HTR-8/SVneo (cell line): ENCODE results near the gene RETSAT.
"Not testable (repeated sequence)": the region's sequence is repeated elsewhere in the genome, so short reads cannot be mapped to it uniquely, and the experiment has no call there.

ENCODE experiments used
- DNase-seq: peaks from one replicate; pipeline ENCODE4 v3.0.0; 2011; ENCODE audit warnings: low spot score, mixed read lengths; ENCODE audit not compliant: insufficient read length
- FAIRE-seq: peaks from 2 replicates; lab custom pipeline; 2011; peaks lifted over from hg19 to GRCh38; lab: Jason Lieb, UNC

RETSAT gene

DNA sequence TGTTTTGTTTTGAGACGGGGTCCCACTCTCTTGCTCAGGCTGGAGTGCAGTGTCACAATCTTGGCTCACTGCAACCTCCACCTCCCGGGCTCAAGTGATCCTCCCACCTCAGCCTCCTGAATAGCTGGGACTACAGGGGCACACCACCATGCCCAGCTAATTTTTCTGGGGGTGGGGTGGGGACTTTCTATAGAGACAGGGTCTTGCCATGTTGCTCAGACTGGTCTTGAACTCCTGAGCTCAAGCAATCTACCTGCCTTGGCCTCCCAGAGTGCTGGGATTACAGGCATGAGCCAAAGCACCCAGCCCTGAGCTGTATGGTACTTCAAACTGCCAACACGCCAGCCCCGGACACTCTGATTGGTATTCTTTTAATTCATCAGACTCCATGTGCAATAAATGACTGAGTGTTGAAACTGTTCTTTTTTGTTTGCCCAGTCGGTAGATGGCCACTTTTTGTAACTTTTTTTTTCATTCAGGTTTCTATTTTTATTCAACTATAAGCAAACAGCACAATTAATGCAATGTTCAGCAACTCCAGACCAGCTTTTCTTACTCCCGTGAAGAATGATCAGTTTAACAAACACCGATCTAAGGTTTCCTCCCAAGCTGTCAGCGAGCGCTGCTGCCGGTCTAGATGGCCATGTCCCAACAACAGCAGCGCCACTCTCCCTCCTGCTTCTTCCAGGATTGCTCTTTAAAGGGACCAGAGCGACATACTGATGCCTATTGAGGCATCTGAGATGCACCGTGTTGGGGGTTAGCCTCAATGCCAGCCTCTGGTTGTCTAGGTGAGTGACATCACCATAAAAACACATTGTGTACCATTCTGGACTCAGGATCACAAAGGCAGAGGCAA lies 14.1 kb downstream of the RETSAT start:
- FAIRE-seq: no peak
- DNase-seq: no peak

DNA sequence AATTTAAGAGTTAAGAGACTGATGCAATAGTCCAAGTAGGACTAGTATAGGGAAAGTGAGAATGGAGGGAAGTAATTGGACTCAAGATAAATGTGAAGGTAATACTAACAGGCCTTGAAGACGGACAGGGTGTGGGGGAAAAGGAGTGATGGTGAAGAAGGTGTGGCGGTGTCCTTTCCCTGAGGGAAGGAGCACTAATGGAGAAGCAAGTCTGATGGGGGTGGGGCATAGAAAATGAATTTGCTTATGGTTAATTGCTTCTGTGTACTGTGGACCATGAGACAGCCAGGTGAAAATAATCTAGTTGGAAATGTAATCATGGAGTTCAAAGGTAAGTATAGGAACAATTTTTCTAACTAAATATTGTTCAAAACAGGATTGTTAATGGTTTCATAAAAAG lies 19.4 kb downstream of the RETSAT start:
- FAIRE-seq (no peak), DNase-seq (no peak)

DNA sequence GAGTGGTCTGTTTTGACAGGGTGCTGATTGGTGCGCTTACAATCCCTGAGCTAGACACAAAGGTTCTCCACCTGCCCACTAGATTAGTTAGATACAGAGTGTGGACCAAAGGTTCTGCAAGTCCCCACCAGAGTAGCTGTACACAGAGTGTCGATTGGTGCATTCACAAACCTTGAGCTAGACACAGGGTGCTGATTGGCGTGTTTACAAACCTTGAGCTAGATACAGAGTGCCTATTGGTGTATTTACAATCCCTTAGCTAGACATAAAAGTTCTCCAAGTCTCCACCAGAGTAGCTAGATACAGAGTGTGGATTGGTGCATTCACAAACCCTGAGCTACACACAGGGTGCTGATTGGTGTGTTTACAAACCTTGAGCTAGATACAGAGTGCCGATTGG lies 20.5 kb downstream of the RETSAT start:
- not testable (repeated sequence) for FAIRE-seq, DNase-seq

DNA sequence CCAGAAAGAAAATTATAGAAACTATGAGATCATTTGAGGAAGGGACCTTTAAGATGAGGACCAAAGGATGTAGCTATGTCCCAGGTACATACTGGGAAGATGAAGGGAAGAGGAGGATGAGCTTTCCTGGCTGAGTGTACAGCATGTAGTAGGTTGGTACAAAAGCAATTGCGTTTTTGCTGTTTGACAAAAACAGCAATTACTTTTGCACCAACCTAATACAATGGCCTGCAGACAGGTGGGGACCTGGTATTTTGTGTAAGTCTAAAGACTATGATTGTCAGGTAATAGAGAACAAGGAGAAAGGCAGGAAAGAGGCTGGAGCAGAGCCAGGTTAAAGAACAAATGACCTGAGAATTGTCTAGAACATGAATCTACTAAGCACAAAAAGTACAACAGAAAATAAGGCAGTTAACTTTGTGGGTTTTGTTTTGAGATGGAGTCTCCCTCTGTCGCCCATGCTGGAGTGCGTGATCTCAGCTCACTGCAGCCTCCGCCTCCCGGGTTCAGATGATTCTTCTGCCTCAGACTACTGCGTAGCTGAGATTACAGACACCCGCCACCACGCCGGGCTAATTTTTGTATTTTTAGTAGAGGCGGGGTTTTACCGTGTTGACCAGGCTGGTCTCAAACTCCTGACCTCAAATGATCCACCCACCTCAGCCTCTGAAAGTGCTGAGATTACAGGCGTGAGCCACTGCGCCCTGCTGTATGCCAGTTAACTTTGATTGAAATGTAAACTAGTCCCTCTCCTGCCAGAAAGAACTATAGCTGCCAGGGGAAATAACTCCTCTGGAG lies 23.3 kb downstream of the RETSAT start:
- FAIRE-seq (no peak), DNase-seq (no peak)

DNA sequence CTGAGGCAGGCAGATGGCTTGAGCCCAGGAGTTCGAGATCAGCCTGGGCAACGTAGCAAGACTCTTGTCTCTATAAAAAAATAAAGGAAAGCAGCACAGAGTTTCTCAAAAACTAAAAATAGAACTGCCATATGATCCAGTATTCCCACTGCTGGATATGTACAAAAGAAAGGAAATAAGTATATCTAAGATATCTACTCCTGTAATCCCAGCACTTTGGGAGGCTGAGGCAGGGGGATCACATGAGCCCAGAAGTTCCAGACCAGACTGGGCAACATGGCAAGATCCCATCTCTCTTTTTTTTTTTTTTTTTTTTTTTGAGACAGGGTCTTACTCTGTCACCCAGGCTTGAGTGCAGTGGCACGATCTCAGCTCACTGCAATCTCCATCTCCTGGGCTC lies 24.6 kb downstream of the RETSAT start:
- not testable (repeated sequence) for FAIRE-seq, DNase-seq

DNA sequence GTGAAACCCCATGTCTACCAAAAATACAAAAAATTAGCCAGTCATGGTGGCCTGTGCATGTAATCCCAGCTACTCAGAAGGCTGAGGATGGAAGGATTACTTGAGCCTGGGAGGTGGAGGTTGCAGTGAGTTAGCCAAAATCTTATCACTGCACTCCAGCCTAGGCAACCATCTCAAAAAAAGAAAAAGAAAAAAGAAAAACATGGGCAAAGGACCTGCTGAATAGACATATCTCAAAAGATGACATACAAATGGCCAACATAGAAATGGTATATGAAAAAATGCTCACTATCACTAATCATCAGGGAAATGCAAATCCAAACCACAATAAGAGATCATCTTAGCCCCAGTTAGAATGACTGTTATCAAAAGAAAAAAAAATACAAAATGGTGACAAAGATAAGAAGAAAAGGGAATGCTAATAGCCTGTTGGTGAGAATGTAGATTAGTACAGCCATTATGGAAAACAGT lies 25.1 kb downstream of the RETSAT start:
- FAIRE-seq (no peak), DNase-seq (no peak)

DNA sequence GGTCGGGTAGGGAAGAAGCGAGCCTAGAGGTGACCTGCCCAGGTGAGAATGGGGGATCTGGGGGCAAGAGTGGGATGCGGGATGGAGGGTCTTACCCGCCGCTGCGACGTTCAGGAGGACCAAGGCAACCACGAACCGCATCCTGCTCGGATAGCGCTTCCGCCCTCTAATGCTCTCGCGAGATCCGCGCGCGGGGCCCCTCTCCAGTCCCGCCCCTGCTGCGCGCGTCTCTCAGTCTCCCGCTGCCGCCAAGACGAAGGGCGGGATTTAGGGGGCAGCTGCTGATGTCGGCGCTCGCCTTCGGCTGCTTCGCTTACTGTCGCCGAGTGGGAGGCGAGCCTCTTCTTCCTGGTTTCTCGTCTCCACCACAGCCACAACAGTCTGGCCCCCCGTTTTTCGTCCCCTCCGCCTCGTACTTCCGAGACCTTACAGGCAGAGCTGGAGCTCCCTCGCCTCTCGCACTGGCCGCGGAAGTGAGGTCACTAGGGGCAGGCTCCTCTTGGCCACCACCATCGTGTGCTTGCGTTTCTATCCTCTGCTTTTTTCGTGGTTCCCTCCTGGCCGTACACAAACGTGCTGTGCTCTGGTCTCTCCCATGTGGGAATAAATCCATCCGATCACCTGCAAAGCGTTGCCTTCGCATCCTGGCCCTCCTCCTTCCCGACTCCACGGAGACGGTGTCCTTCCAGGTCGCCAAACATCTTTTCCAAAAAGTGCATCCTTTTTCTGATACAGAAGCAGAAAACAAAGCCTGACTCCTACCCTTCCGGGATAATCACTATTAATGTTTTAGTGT lies 26.3 kb downstream of the RETSAT start, which contains the start of gene TGOLN2:
Gene TGOLN2 (minus strand): TSS at position 168 of the 796 bp plus-strand sequence. CDS start 27 bp downstream, at position 141.
- DNase-seq: peak; percentile 98
- peak; percentile 66 for FAIRE-seq

DNA sequence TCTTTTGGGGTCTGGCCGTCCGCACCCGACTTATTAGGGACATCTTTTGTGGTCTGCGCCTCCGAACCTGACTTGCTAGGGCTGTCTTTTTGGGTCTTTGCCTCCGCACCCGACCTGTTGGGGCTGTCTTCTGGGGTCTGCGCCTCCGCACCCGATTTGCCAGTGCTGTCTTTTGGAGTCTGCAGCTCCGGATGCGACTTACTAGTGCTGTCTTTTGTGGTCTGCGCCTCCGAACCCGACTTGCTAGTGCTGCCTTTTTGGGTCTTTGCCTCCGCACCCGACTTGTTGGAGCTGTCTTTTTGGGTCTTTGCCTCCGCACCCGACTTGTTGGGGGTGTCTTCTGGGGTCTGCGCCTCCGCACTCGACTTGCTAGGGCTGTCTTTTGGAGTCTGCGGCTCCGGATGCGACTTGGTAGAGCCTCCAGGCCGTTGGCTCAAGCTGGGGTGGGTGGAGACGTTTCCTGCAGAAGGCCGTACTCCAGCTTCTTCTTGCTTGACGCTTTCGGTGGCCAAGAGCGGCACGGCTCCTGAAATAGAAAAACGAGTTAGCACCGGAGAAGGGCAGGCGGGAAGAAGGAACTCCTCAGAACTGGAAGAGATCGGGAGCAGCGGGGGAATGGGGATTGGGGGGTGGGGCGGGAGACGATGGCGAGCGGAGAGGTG lies 27.0 kb downstream of the RETSAT start:
- FAIRE-seq: no peak
- peak; percentile 23 for DNase-seq

DNA sequence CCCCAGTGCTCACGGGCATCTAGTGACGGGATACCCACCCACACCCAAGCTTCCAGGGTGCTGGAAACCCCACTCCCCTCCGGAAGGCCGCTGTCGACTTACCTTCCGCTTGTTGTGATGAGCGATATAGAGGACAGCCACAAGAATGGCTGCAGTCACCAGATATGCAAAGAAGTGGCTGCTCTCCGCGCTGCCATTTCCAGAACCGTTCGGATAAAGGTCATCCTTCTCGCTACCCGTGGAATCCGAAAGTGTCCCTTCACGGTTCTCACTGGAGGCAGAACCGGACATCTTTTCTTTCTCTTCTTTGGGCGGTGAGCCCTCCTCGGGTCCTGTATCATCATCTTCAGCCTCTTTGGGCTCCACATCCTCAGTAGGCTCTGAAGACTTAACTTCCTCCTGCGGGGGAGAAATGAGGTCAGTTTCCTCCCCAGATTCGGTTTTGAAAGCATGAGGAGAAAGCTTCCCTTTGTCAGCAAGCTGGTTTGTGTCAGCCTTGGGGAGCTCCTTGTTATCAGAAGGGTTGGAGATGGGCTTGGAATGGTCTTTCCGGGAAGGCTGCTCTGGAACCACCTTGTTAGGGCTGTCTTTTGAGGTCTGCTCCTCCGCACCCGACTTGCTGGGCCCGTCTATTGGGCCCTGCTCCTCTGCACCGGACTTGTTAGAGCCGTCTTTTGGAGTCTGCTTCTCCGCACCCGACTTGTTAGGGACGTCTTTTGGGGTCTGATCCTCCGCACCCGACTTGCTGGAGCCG lies 27.7 kb downstream of the RETSAT start:
- FAIRE-seq (no peak), DNase-seq (no peak)

DNA sequence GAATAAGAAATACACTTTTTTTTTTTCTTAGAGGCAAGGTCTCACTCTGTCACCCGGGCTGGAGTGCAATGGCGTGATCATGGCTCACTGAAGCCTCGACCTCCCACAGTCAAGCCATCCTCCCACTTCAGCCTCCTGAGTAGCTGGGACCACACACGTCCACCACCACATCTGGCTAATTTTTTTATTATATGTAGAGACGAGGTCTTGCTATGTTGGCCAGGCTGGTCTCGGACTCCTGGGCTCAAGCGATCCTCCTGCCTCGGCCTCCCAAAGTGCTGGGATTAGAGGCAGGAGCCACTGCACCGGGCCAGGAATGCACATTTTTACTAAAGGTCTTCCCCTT lies 28.9 kb downstream of the RETSAT start:
- FAIRE-seq (no peak), DNase-seq (no peak)

DNA sequence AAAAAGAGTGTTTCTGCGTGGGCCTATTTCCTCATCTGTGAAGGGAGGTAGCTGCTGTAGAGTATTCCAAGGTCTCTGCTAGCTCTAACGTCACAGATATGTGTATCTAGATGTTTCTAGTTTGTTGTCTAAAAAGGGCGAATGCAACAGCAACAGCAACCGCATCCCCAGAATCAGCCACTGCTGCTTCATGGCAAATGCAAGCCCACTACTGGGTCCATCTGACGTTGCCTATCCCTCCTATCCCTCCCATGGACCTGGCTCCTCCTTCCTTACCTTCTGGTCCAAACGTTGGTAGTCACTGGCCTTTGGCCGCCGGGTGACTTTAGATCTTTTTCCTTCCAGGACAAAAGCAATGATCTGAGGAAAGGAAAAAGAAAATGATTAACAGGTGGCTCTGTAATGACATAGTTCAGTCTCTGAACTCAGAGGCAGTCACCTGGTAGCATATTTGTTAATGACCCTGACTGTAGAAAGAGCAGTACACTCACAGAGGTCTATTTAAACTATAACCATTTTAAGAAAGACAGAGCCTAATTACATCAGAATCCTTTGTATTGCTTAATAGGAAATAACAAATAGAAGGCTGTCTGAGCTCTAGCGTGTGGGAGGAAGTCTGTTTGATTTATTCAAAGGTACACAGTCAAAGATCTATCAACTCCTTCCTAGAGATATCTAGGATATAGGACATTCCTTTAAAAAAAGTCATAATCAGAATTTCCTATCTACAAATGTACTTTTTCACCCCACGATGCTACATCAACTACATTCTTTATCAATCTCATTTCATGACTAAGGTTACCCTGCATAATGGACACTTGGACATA lies 29.5 kb downstream of the RETSAT start:
- FAIRE-seq (no peak), DNase-seq (no peak)

DNA sequence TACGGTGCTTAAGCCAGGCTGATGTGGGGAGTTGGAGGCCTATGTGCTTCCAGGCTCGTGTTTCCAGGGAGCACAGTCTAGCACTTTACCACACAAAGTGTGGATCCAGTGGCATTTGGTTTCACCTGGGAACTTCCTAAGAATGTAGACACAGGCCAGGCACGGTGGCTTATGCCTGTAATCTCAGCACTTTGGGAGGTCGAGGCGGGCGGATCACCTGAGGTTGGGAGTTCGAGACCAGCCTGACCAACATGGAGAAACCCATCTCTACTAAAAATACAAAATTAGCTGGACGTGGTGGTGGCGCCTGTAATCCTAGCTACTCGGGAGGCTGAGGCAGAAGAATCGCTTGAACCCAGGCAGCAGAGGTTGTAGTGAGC lies 30.4 kb downstream of the RETSAT start:
- FAIRE-seq, DNase-seq: not testable (repeated sequence)

DNA sequence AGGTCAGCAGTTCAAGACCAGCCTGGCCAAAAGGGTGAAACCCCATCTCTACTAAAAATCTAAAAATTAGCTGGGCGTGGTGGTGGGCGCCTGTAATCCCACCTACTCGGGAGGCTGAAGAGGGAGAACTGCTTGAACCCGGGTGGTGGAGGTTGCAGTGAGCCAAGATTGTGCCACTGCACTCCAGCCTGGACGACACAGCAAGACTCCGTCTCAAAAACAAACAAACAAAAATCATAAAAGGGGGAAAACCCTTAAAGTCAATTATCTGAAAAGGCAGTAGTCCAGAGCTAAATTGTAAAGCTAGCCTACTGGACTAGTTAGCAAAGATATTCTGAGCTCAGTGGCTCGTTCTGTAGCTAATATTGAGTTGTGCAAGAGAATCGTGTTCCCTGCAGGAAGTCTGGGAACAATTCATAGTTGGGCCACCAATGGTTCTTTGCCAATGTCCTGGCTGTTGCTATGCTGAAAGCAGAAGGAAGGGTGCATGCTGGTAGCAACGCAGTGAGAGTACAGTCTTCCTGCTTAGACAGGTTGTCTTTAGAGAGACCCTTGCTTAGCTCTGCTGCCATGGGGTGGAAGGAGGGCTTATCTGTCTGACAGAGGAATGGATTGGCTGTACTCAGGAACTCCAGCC lies 30.9 kb downstream of the RETSAT start:
- no peak for FAIRE-seq
- no peak for DNase-seq

DNA sequence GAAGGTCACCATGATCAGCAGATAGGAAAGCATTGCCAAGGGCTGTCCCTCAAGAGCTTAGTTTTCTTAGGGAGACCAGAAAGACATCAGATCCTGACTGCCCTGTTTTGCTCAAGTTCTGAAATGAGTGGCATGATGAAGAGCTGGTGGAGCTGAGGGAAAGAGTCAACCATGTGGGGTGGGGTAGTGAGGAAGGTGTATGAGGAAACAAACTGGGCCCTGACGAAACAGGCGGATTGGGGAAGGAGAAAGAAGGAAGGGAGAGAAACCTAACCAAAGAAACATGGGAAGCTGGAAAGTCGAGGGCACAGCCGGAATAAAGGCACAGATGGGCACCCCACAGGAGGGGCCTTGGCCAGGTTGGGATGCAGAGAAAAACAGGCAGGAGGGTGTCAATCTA lies 34.5 kb downstream of the RETSAT start:
- DNase-seq: no peak
- FAIRE-seq: no peak

DNA sequence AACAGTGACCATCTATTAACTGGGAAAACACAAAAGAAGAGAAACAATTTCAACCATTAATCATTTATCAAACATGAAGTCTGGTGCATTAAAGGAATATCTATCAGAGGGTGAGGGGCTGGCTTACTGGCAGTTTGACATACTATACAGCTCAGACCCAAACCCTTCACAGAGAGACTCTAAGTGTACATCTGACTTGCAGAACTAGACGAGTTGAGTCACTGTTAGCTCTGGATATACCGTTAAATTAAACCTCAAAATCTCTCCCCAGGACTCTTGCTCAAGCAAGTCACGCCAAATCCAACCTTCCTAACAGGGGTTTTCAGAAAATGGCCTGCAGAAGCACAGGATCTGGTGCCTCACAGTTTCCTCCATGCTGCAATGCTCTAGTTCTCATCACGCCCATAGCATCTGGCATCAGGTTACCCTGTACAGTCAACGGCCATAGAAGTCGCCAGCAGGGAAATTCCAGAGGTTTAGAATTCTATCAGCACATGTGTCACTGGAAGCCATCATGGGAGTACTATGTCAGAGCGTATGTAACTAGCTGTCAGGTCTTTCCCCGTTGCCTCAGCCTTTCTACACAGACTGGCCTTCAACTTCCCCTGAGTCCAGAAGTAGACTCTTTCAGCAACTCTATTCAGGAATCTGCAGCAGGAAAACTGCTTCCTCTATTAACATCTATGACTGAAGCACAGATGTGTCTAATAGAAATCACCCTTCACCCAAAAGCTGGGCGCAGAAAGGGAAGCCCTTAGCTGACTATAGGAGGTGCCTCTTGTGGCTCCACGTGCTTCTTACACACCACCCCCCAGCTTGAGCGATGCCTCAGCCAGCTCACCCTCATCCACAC lies 35.9 kb downstream of the RETSAT start:
- no peak for FAIRE-seq

DNA sequence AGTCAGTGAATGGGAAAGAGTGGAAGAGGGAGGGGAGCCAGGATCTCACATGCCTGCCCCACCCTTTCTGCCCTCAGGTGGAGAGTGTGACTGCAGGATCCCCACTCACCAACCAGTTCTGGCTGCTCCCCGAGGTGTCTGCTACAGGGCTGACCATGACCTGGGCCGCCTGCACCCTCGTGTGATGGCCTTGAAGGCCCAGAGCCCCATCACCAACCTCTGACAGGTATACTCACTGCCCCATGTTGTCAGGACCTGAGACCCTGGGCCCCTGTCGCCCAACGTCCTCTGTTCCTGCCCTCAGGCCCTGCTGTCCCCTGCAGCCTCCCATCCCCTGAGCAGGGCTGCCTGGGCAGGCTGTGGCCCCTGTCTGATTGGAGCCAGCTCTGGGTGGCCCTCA lies 38.4 kb downstream of the RETSAT start:
- DNase-seq, FAIRE-seq: not testable (repeated sequence)

More for the DNA sequence above, 35.9 kb downstream of the RETSAT start:
- no peak for DNase-seq

DNA sequence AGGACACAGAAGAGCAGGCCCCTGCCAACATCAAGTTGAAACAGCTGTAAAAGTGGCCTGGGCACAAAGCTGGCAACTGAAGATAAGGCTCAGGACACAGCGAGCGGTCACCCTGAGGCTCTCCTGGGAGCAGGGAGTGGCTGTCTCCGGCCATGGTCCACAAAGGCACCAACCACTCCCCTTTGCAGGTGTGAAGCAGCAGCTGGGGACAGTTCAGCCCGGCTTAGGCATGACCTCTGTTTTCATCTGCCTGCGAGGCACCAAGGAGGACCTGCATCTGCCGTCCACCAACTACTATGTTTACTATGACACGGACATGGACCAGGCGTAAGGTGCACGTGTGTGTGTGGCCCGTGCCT lies 39.5 kb downstream of the RETSAT start:
- FAIRE-seq (peak; percentile 44), DNase-seq (no peak)
